HCT116 (cell line): Measurements from ENCODE around the gene LDAH.

Source experiments
- CEBPB ChIP-seq: IDR thresholded peaks from 2 replicates; pipeline ENCODE4 v1.6.1; 2012; ENCODE audit warnings: low read depth
- EZH2 ChIP-seq: fragments of 200-600 bp; sonication (generic); IDR thresholded peaks from 2 replicates; pipeline ENCODE4 v1.6.1; 2017; ENCODE audit warnings: antibody characterized with exemption, mixed run types
- POLR2A ChIP-seq: IDR thresholded peaks from 2 replicates; pipeline ENCODE4 v1.7.0; 2011; ENCODE audit warnings: borderline replicate concordance; ENCODE audit not compliant: insufficient read depth, insufficient read length; ENCODE audit errors: extremely low read depth
- TCF7L2 ChIP-seq: IDR thresholded peaks from 2 replicates; pipeline ENCODE4 v1.7.0; 2011; ENCODE audit warnings: borderline replicate concordance, inconsistent platforms; ENCODE audit not compliant: insufficient read depth, insufficient read length; ENCODE audit errors: extremely low read depth
- YY1 ChIP-seq: IDR thresholded peaks from 2 replicates; pipeline ENCODE4 v1.6.1; 2011; ENCODE audit warnings: low read length, low read depth, moderate library complexity, mild to moderate bottlenecking; ENCODE audit not compliant: insufficient replicate concordance; ENCODE audit errors: extremely low read depth
- ZNF274 ChIP-seq: fragments of 200-500 bp; sonication (Bioruptor generic); IDR thresholded peaks from 2 replicates; pipeline ENCODE4 v1.6.1; 2014; ENCODE audit warnings: mild to moderate bottlenecking, low read depth, low read length, inconsistent platforms
- TF ChIP-seq, protein P1 (sequence below): IDR thresholded peaks from 2 replicates; pipeline ENCODE4 v1.6.1; 2012; ENCODE audit warnings: low read depth
- TF ChIP-seq, protein P2 (sequence below), 3 experiments: fragments of 200-600 bp in 1 of 3; sonication (generic) in 1 of 3; IDR thresholded peaks in 2 of 3; conservative IDR thresholded peaks in 1 of 3; 2 replicates each; pipeline ENCODE4 v1.5.1; 2012 to 2017; ENCODE audit warnings: low read depth in 2 of 3, low read length in 2 of 3, antibody characterized with exemption in 1 of 3, borderline replicate concordance in 1 of 3, control low read depth in 1 of 3, mild to moderate bottlenecking in 1 of 3, mixed read lengths in 1 of 3, mixed run types in 1 of 3, moderate library complexity in 1 of 3; ENCODE audit not compliant: insufficient read depth in 1 of 3
- TF ChIP-seq, protein P3 (sequence below): IDR thresholded peaks from 2 replicates; pipeline ENCODE4 v1.6.1; 2012

DNA sequence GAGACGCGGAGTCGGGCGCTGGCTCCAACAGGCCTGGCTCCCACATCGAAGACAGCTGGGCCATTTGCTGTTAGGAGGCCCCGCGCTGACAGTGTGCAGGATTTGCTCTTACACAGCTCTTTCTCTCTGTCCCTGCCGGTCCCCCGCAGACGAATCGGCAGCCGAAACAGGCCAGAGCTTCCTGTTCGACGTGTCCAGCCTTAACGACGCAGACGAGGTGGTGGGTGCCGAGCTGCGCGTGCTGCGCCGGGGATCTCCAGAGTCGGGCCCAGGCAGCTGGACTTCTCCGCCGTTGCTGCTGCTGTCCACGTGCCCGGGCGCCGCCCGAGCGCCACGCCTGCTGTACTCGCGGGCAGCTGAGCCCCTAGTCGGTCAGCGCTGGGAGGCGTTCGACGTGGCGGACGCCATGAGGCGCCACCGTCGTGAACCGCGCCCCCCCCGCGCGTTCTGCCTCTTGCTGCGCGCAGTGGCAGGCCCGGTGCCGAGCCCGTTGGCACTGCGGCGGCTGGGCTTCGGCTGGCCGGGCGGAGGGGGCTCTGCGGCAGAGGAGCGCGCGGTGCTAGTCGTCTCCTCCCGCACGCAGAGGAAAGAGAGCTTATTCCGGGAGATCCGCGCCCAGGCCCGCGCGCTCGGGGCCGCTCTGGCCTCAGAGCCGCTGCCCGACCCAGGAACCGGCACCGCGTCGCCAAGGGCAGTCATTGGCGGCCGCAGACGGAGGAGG, 152.4 kb downstream of the LDAH start:
- TF ChIP-seq, protein P1, sequence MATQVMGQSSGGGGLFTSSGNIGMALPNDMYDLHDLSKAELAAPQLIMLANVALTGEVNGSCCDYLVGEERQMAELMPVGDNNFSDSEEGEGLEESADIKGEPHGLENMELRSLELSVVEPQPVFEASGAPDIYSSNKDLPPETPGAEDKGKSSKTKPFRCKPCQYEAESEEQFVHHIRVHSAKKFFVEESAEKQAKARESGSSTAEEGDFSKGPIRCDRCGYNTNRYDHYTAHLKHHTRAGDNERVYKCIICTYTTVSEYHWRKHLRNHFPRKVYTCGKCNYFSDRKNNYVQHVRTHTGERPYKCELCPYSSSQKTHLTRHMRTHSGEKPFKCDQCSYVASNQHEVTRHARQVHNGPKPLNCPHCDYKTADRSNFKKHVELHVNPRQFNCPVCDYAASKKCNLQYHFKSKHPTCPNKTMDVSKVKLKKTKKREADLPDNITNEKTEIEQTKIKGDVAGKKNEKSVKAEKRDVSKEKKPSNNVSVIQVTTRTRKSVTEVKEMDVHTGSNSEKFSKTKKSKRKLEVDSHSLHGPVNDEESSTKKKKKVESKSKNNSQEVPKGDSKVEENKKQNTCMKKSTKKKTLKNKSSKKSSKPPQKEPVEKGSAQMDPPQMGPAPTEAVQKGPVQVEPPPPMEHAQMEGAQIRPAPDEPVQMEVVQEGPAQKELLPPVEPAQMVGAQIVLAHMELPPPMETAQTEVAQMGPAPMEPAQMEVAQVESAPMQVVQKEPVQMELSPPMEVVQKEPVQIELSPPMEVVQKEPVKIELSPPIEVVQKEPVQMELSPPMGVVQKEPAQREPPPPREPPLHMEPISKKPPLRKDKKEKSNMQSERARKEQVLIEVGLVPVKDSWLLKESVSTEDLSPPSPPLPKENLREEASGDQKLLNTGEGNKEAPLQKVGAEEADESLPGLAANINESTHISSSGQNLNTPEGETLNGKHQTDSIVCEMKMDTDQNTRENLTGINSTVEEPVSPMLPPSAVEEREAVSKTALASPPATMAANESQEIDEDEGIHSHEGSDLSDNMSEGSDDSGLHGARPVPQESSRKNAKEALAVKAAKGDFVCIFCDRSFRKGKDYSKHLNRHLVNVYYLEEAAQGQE = no peak
- TF ChIP-seq TCF7L2 = no peak
- TF ChIP-seq CEBPB = no peak
- TF ChIP-seq, protein P2, sequence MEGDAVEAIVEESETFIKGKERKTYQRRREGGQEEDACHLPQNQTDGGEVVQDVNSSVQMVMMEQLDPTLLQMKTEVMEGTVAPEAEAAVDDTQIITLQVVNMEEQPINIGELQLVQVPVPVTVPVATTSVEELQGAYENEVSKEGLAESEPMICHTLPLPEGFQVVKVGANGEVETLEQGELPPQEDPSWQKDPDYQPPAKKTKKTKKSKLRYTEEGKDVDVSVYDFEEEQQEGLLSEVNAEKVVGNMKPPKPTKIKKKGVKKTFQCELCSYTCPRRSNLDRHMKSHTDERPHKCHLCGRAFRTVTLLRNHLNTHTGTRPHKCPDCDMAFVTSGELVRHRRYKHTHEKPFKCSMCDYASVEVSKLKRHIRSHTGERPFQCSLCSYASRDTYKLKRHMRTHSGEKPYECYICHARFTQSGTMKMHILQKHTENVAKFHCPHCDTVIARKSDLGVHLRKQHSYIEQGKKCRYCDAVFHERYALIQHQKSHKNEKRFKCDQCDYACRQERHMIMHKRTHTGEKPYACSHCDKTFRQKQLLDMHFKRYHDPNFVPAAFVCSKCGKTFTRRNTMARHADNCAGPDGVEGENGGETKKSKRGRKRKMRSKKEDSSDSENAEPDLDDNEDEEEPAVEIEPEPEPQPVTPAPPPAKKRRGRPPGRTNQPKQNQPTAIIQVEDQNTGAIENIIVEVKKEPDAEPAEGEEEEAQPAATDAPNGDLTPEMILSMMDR (IDR thresholded peaks at IDR 0.05 in 2 of 3, conservative IDR thresholded peaks at IDR 0.05 in 1 of 3; ENCODE audit: borderline replicate concordance in 1 of 3, insufficient read depth in 1 of 3, low read depth in 2 of 3, low read length in 2 of 3) = no peak
- TF ChIP-seq POLR2A = no peak
- TF ChIP-seq, protein P3, sequence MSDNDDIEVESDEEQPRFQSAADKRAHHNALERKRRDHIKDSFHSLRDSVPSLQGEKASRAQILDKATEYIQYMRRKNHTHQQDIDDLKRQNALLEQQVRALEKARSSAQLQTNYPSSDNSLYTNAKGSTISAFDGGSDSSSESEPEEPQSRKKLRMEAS = no peak
- TF ChIP-seq ZNF274 = no peak
- no peak for TF ChIP-seq EZH2
- no peak for TF ChIP-seq YY1
